Loucy (cell line): Measurements from ENCODE around the gene UPF2.

Experiments
- CTCF ChIP-seq: fragments of 200-600 bp; sonication (generic); conservative IDR thresholded peaks from 2 replicates; pipeline ENCODE4 v1.5.1; 2014; ENCODE audit warnings: mild to moderate bottlenecking, antibody characterized with exemption, low read length
- EZH2phosphoT487 ChIP-seq: fragments of 200-600 bp; IDR thresholded peaks from 2 replicates; pipeline ENCODE4 v1.6.1; 2018; ENCODE audit warnings: antibody characterized with exemption, mild to moderate bottlenecking, moderate library complexity, borderline replicate concordance

GRCh38 chr10:11988924-11989323 lies 53.7 kb downstream of the UPF2 start:
- TF ChIP-seq CTCF, result no peak
- no peak for TF ChIP-seq EZH2phosphoT487
